Glutamatergic neuron (in vitro differentiated cells): ENCODE measurements around the gene TMEM108. TPM values are rescaled to one million over a fixed set of nuclear protein-coding genes. Genes with fewer than 3 reads are reported as not detected.

Experiments
- DNase-seq: peaks from one replicate; pipeline ENCODE4 v3.0.0; 2022
- H3K27ac Mint-ChIP-seq: one replicate; pipeline ENCODE4 v1.8.0; 2020; ENCODE audit warnings: mild to moderate bottlenecking, mixed read lengths, inconsistent platforms; ENCODE audit not compliant: unreplicated experiment
- H3K27me3 Mint-ChIP-seq: one replicate; pipeline ENCODE4 v1.8.0; 2020; ENCODE audit warnings: mild to moderate bottlenecking, moderate library complexity, mixed read lengths, inconsistent platforms; ENCODE audit not compliant: unreplicated experiment
- H3K36me3 Mint-ChIP-seq: one replicate; pipeline ENCODE4 v1.8.0; 2020; ENCODE audit warnings: mild to moderate bottlenecking, mixed read lengths, inconsistent platforms; ENCODE audit not compliant: unreplicated experiment
- H3K4me1 Mint-ChIP-seq: one replicate; pipeline ENCODE4 v1.8.0; 2020; ENCODE audit warnings: mild to moderate bottlenecking, low read depth, mixed read lengths, inconsistent platforms; ENCODE audit not compliant: unreplicated experiment
- H3K4me3 Mint-ChIP-seq: one replicate; pipeline ENCODE4 v1.8.0; 2020; ENCODE audit warnings: mild to moderate bottlenecking, mixed read lengths, inconsistent platforms; ENCODE audit not compliant: unreplicated experiment
- H3K9me3 Mint-ChIP-seq: one replicate; pipeline ENCODE4 v1.8.0; 2020; ENCODE audit warnings: mild to moderate bottlenecking, moderate library complexity, mixed read lengths, inconsistent platforms; ENCODE audit not compliant: unreplicated experiment
- CTCF ChIP-seq: fragments of 200-600 bp; sonication (generic); IDR thresholded peaks from one replicate; pipeline ENCODE4 v1.5.0; 2021; ENCODE audit not compliant: partially characterized antibody, unreplicated experiment
- total RNA-seq: library from RNA; stranded (reverse); fragmentation: NEBNext Ultra II Directional; extraction: Animal tissue kit (Norgen Biotek cat#: 25700); gene quantifications from one replicate; pipeline ENCODE4 v1.2.1, GENCODE V29; 2021; ENCODE audit not compliant: unreplicated experiment

The TMEM108 gene
- total RNA-seq, 1 donor from 2014 or later, result 9.0 TPM

- Mint-ChIP-seq H3K4me3 (no peak overlapping the region), H3K4me1 (no peaks in the 10 kb centered on the region), H3K9me3 (peaks cover 9% of the 10 kb centered on the region), H3K36me3 (peaks cover 9% of the 10 kb centered on the region), H3K27me3 (peaks cover 8% of the 10 kb centered on the region), H3K27ac (no peak overlapping the region)
- TF ChIP-seq CTCF, result no peak
- no peak for DNase-seq
Measured at GRCh38 chr3:133394561-133395311, 356.5 kb downstream of the TMEM108 start.

GRCh38 chr3:133396906-133397305, 358.7 kb downstream of the TMEM108 start:
- no peak overlapping the region for H3K27ac Mint-ChIP-seq
- no peak for DNase-seq
- H3K36me3 Mint-ChIP-seq, result peaks cover 9% of the 10 kb centered on the region
- TF ChIP-seq CTCF, result no peak
- no peaks in the 10 kb centered on the region for H3K4me1 Mint-ChIP-seq
- no peak overlapping the region for H3K4me3 Mint-ChIP-seq
- peaks cover 6% of the 10 kb centered on the region for H3K9me3 Mint-ChIP-seq
- H3K27me3 Mint-ChIP-seq, result peaks cover 8% of the 10 kb centered on the region

GRCh38 chr3:133400006-133400515, 361.9 kb downstream of the TMEM108 start, which contains the start of gene BFSP2:
BFSP2 (plus strand) TSS chr3:133400056; CDS start chr3:133400084, 28 bp downstream.
- no peak within 1 kb of the TSS for H3K4me3 Mint-ChIP-seq
- H3K9me3 Mint-ChIP-seq, result peaks cover 1% of the 10 kb centered on the region
- H3K27me3 Mint-ChIP-seq, result peaks cover 3% of the 10 kb centered on the region
- H3K27ac Mint-ChIP-seq, result no peak within 1 kb of the TSS
- no peak for TF ChIP-seq CTCF
- H3K4me1 Mint-ChIP-seq, result peaks cover 4% of the 10 kb centered on the region
- DNase-seq, result no peak
- H3K36me3 Mint-ChIP-seq, result no peaks in the 10 kb centered on the region

- no peak for DNase-seq
- H3K4me3 Mint-ChIP-seq, result no peak overlapping the region
- TF ChIP-seq CTCF, result no peak
- peaks cover 6% of the 10 kb centered on the region for H3K4me1 Mint-ChIP-seq
- H3K27ac Mint-ChIP-seq, result no peak overlapping the region
- no peaks in the 10 kb centered on the region for H3K36me3 Mint-ChIP-seq
- H3K9me3 Mint-ChIP-seq, result peaks cover 1% of the 10 kb centered on the region
- peaks cover 3% of the 10 kb centered on the region for H3K27me3 Mint-ChIP-seq
Measured at GRCh38 chr3:133401374-133402135, 363.4 kb downstream of the TMEM108 start.
